CD4-positive, alpha-beta memory T cell (primary cell): ENCODE results near the gene OR10R2. TPM values are rescaled to one million over a fixed set of nuclear protein-coding genes. Genes with fewer than 3 reads are reported as not detected.

Source experiments
- CTCF ChIA-PET: fragments of 350-600 bp; sonication (Branson Sonifier 250); formaldehyde crosslinking; loops from one replicate; lab custom pipeline; 2021; ENCODE audit warnings: inconsistent platforms; ENCODE audit not compliant: partially characterized antibody; lab: Charles Lee
- POLR2A ChIA-PET: fragments of 350-600 bp; sonication (Branson Sonifier 250); formaldehyde crosslinking; loops from one replicate; lab custom pipeline; 2021; ENCODE audit not compliant: partially characterized antibody; lab: Charles Lee
- DNase-seq, 5 donors: peaks; one replicate each; pipeline versions ENCODE4 v3.0.0 to v3.0.0-alpha.2; 2020 to 2022; ENCODE audit warnings: mixed read lengths in 1 of 5
- H3K27ac ChIP-seq: one replicate; pipeline ENCODE4 v1.7.0; 2013; ENCODE audit warnings: low read depth, low read length
- H3K27me3 ChIP-seq: 2 replicates; pipeline ENCODE4 v1.7.0; 2013; ENCODE audit warnings: mild to moderate bottlenecking, low read length, moderate library complexity; ENCODE audit not compliant: insufficient read depth
- H3K36me3 ChIP-seq: 2 replicates; pipeline ENCODE4 v1.7.0; 2013; ENCODE audit warnings: mild to moderate bottlenecking, low read length, moderate library complexity; ENCODE audit not compliant: insufficient read depth
- H3K4me1 ChIP-seq: 2 replicates; pipeline ENCODE4 v1.7.0; 2013; ENCODE audit warnings: mild to moderate bottlenecking, low read length, moderate library complexity; ENCODE audit not compliant: insufficient read depth
- H3K4me3 ChIP-seq, 2 donors: one replicate each; pipeline ENCODE4 v1.7.0; 2013; ENCODE audit warnings: low read length in 2 of 2, mild to moderate bottlenecking in 1 of 2
- H3K9me3 ChIP-seq, 2 donors: one replicate each; pipeline ENCODE4 v1.7.0; 2013; ENCODE audit warnings: low read length in 2 of 2, control low read depth in 1 of 2; ENCODE audit not compliant: control insufficient read depth in 1 of 2
- H3K27ac Mint-ChIP-seq, 7 donors: one replicate each; pipeline ENCODE4 v1.8.0; 2020 to 2021; ENCODE audit warnings: mixed read lengths in 7 of 7, mild to moderate bottlenecking in 6 of 7, inconsistent platforms in 3 of 7, moderate library complexity in 3 of 7
- H3K27me3 Mint-ChIP-seq, 2 donors: one replicate each; pipeline ENCODE4 v1.8.0; 2020 to 2021; ENCODE audit warnings: mixed read lengths in 2 of 2
- H3K36me3 Mint-ChIP-seq, 2 donors: one replicate each; pipeline ENCODE4 v1.8.0; 2020 to 2021; ENCODE audit warnings: mixed read lengths in 2 of 2, inconsistent platforms in 1 of 2, mild to moderate bottlenecking in 1 of 2
- H3K4me1 Mint-ChIP-seq, 4 donors: one replicate each; pipeline ENCODE4 v1.8.0; 2020 to 2021; ENCODE audit warnings: mixed read lengths in 4 of 4, mild to moderate bottlenecking in 1 of 4
- H3K4me3 Mint-ChIP-seq, 8 donors: one replicate each; pipeline ENCODE4 v1.8.0; 2020 to 2021; ENCODE audit warnings: mixed read lengths in 8 of 8, mild to moderate bottlenecking in 7 of 8, moderate library complexity in 6 of 8, inconsistent platforms in 3 of 8
- H3K9me3 Mint-ChIP-seq, 8 donors: one replicate each; pipeline ENCODE4 v1.8.0; 2020 to 2021; ENCODE audit warnings: mixed read lengths in 8 of 8, mild to moderate bottlenecking in 5 of 8, inconsistent platforms in 3 of 8, moderate library complexity in 1 of 8
- intact Hi-C: fragments of 100-400 bp; cut with micrococcal nuclease; formaldehyde crosslinking; loops from one replicate; pipeline ENCODE4 v1.15.1; 2023
- polyA plus RNA-seq, 2 donors: library from polyadenylated mRNA; unstranded; fragments of 300-500 nt; fragmentation: Illumina TruSeq; gene quantifications; one replicate each; pipeline ENCODE4 v1.2.3, GENCODE V29; 2021
- total RNA-seq, 2 experiments: library from RNA; stranded (reverse); gene quantifications; one replicate each; pipeline ENCODE4 v1.2.3, GENCODE V29; 2021

Gene OR10R2
- total and polyA plus RNA-seq, 4 experiments from 2014 or later = not detected

DNA sequence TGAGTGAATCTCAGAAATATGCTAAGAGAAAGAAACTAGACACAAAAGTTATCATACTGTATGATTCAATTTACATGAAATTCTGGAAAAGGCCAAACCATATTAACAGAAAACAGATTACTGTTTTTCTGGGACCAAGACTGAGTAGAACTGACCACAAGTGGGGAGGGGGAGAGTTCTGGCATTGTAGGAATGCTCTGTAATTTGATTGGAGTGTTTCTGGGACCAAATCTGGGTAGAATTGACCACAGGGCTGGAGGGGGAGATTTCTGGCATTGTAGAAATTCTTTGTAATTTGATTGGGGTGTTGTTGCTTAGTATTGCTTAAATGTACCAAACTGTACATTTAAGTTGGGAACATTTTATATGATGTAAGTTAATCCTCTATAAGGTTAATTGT lies 13.8 kb upstream of the OR10R2 start:
- ChIA-PET CTCF (no interaction called here), POLR2A (no interaction called here)
- H3K4me1 ChIP-seq = no peaks in the 10 kb centered on the region
- peaks cover 0 to under 1% (median 0%) of the 10 kb centered on the region in 8 donors for H3K9me3 Mint-ChIP-seq
- peaks cover 20 to 27% of the 10 kb centered on the region in 2 donors for H3K27me3 Mint-ChIP-seq
- no peak overlapping the region for H3K4me3 Mint-ChIP-seq
- no peaks in the 10 kb centered on the region for H3K36me3 Mint-ChIP-seq
- no peaks in the 10 kb centered on the region for H3K4me1 Mint-ChIP-seq
- no peaks in the 10 kb centered on the region for H3K9me3 ChIP-seq
- no peak for DNase-seq
- intact Hi-C loops = no loop called here
- no peak overlapping the region for H3K27ac ChIP-seq
- H3K27ac Mint-ChIP-seq = no peak overlapping the region
- no peak overlapping the region for H3K4me3 ChIP-seq
- no peaks in the 10 kb centered on the region for H3K27me3 ChIP-seq
- H3K36me3 ChIP-seq = no peaks in the 10 kb centered on the region

DNA sequence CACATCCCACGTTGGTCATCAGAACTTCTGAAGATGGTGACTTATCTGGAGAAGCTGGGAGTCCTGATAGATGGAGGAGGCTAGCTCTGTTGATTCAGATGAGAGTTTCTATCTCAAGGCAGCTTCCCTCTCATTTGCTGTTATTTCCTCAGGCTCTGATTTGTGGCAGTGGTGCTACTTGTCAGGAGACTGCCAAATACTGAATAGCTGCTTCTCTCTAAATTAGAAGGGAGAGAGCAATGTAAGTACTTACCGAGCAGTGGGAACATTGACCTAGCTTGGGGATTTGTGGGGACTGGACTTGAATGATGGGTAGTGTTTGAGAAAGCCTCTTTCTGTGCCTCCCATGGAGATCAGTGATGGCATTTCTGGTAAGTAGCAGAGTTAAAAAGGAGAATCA lies 10.5 kb upstream of the OR10R2 start, which contains the start of gene OR10K1:
TSS of gene OR10K1 (plus strand) at position 301 of the 400 bp plus-strand sequence. CDS start 3,728 bp downstream, outside the sequence.
- Histone ChIP-seq H3K36me3 (no peaks in the 10 kb centered on the region), H3K27ac (no peak within 1 kb of the TSS), H3K9me3 (no peaks in the 10 kb centered on the region), H3K27me3 (no peaks in the 10 kb centered on the region), H3K4me3 (no peak within 1 kb of the TSS), H3K4me1 (no peaks in the 10 kb centered on the region)
- CTCF ChIA-PET = no interaction called here
- no peak within 1 kb of the TSS for H3K27ac Mint-ChIP-seq
- H3K27me3 Mint-ChIP-seq = peaks cover 9 to 15% of the 10 kb centered on the region in 2 donors
- H3K36me3 Mint-ChIP-seq = no peaks in the 10 kb centered on the region
- no peaks in the 10 kb centered on the region for H3K4me1 Mint-ChIP-seq
- POLR2A ChIA-PET = no interaction called here
- intact Hi-C loops = no loop called here
- H3K9me3 Mint-ChIP-seq = peaks cover 0 to 3% (median 0%) of the 10 kb centered on the region in 8 donors
- no peak for DNase-seq
- H3K4me3 Mint-ChIP-seq = no peak within 1 kb of the TSS

DNA sequence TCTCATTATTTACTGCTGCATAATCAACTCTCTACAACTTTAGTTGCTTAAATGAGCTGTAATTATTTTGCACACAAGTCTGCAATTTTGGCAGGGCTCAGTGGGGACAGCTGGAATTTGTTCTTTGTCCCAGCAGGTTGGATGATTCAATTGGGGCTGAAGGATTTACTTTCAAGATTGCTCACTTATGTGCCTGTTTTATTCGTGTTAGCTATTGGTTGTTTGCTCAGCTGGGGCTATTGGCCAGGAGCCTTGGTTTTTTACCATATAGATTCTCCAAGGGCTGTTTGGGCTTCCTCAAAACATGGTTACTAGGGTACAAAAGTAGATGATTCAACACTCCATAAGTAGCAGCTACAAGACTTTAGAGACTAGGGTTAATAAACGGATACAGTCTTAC lies 13.4 kb downstream of the OR10R2 start:
- intact Hi-C loops = no loop called here
- H3K27ac Mint-ChIP-seq = no peak overlapping the region

DNA sequence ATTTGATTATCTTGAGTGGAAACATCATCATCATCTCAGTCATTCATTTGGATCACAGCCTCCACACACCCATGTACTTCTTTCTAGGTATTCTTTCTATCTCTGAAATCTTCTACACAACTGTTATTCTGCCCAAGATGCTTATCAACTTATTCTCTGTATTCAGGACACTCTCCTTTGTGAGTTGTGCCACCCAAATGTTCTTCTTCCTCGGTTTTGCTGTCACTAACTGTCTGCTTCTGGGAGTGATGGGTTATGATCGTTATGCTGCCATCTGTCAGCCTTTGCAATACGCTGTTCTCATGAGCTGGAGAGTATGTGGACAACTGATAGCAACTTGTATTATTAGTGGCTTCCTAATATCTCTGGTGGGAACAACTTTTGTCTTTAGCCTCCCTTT lies 19.3 kb downstream of the OR10R2 start:
- Histone ChIP-seq H3K4me3 (no peak overlapping the region), H3K9me3 (no peaks in the 10 kb centered on the region), H3K27ac (no peak overlapping the region), H3K36me3 (no peaks in the 10 kb centered on the region), H3K4me1 (no peaks in the 10 kb centered on the region), H3K27me3 (no peaks in the 10 kb centered on the region)
- ChIA-PET POLR2A (no interaction called here), CTCF (no interaction called here)
- Mint-ChIP-seq H3K27me3 (peaks cover 7% of the 10 kb centered on the region in 2 donors), H3K36me3 (no peaks in the 10 kb centered on the region), H3K4me3 (no peak overlapping the region), H3K9me3 (no peaks in the 10 kb centered on the region), H3K4me1 (no peaks in the 10 kb centered on the region), H3K27ac (no peak overlapping the region)
- DNase-seq = no peak
- intact Hi-C loops = no loop called here

More for the DNA sequence above, 13.4 kb downstream of the OR10R2 start:
- H3K4me1 Mint-ChIP-seq = no peaks in the 10 kb centered on the region
- H3K9me3 ChIP-seq = no peaks in the 10 kb centered on the region
- H3K36me3 ChIP-seq = no peaks in the 10 kb centered on the region
- no peaks in the 10 kb centered on the region for H3K36me3 Mint-ChIP-seq
- peaks cover 6 to 7% of the 10 kb centered on the region in 2 donors for H3K27me3 Mint-ChIP-seq
- H3K4me3 Mint-ChIP-seq = no peak overlapping the region
- no peaks in the 10 kb centered on the region for H3K27me3 ChIP-seq
- H3K4me3 ChIP-seq = no peak overlapping the region
- no peak for DNase-seq
- ChIA-PET CTCF (no interaction called here), POLR2A (no interaction called here)
- H3K27ac ChIP-seq = no peak overlapping the region
- H3K4me1 ChIP-seq = no peaks in the 10 kb centered on the region
- H3K9me3 Mint-ChIP-seq = no peaks in the 10 kb centered on the region

DNA sequence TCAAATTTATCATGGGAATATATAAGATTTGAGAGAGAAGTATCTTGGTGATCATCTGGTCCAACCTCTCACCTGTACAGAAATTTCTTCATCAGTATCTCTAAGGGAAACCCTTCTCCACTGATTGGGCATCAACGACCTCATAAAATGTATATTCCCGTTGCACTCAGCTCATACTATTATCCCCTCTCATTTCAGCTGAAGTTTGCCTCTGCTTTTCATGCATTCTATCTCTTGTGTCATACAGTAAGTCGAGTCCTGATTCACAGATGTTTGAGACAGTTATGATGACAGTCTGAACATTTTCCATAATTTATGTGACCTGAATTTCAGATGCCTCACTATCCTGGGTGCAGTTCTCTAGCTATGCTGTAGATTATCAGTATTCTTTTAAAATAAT lies 21.0 kb downstream of the OR10R2 start:
- no peak overlapping the region for H3K4me3 Mint-ChIP-seq
- Histone ChIP-seq H3K4me1 (no peaks in the 10 kb centered on the region), H3K27ac (no peak overlapping the region), H3K36me3 (no peaks in the 10 kb centered on the region), H3K27me3 (no peaks in the 10 kb centered on the region), H3K9me3 (no peaks in the 10 kb centered on the region), H3K4me3 (no peak overlapping the region)
- intact Hi-C loops = no loop called here
- no peak for DNase-seq
- no peak overlapping the region for H3K27ac Mint-ChIP-seq
- H3K36me3 Mint-ChIP-seq = no peaks in the 10 kb centered on the region
- ChIA-PET POLR2A (no interaction called here), CTCF (no interaction called here)
- H3K27me3 Mint-ChIP-seq = peaks cover 7 to 8% of the 10 kb centered on the region in 2 donors
- no peaks in the 10 kb centered on the region for H3K9me3 Mint-ChIP-seq
- no peaks in the 10 kb centered on the region for H3K4me1 Mint-ChIP-seq

DNA sequence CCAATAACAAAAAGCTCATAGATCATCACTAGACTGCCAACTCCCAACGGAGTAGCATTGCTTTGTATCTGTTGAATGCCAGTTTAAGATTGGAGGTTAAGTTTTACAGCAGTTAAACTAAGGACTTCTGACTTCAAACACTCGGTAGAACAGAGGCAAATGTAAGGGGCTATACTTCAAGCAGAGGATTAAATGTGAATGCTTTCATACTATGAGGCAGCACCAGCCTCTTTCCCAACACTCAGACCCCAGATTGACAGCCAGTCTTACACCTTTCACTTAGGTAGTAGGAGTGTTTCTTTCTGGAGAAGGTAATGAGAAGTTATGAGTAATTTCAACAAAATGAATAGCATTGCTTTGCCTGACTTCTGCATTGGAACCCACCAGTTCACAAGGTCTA lies 22.8 kb downstream of the OR10R2 start:
- Mint-ChIP-seq H3K27me3 (peaks cover 5 to 10% of the 10 kb centered on the region in 2 donors), H3K9me3 (no peaks in the 10 kb centered on the region), H3K27ac (no peak overlapping the region), H3K36me3 (no peaks in the 10 kb centered on the region), H3K4me1 (no peaks in the 10 kb centered on the region), H3K4me3 (no peak overlapping the region)
- H3K9me3 ChIP-seq = no peaks in the 10 kb centered on the region
- H3K4me1 ChIP-seq = no peaks in the 10 kb centered on the region
- intact Hi-C loops = no loop called here
- no peak overlapping the region for H3K27ac ChIP-seq
- CTCF ChIA-PET = no interaction called here
- no peak overlapping the region for H3K4me3 ChIP-seq
- no peaks in the 10 kb centered on the region for H3K36me3 ChIP-seq
- DNase-seq = no peak
- POLR2A ChIA-PET = no interaction called here
- no peaks in the 10 kb centered on the region for H3K27me3 ChIP-seq

DNA sequence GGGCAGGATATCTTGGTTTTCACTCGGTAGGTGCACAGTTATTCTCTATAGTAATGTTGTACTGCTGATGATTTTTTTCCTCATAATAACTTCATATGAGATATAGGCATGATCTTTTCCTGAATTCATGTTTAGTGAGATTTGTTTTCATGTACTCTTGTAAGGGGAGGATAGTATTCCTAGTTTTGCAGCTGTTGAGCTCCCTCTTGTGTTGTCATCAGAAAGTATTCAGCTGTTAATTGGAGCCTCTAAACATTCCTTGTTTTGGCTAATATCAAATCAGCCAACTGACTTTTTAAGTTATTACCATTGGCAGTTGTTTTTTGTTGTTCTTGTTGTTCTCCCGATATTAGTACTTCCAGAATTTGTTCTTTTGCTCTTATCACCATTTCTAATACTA lies 24.4 kb downstream of the OR10R2 start:
- Mint-ChIP-seq H3K4me1 (no peaks in the 10 kb centered on the region), H3K27ac (no peak overlapping the region), H3K27me3 (peaks cover 11 to 16% of the 10 kb centered on the region in 2 donors), H3K36me3 (no peaks in the 10 kb centered on the region), H3K4me3 (no peak overlapping the region), H3K9me3 (peaks cover 0 to 2% (median 0%) of the 10 kb centered on the region in 8 donors)
- no peaks in the 10 kb centered on the region for H3K36me3 ChIP-seq
- ChIA-PET POLR2A (no interaction called here), CTCF (interaction anchor here (1.3 kb wide), 1 partner anchor 293 kb away, joined by 9 read pairs; no protein-coding TSS in a partner anchor)
- H3K4me1 ChIP-seq = no peaks in the 10 kb centered on the region
- H3K27ac ChIP-seq = no peak overlapping the region
- H3K4me3 ChIP-seq = no peak overlapping the region
- no peaks in the 10 kb centered on the region for H3K9me3 ChIP-seq
- intact Hi-C loops = no loop called here
- DNase-seq = no peak
- no peaks in the 10 kb centered on the region for H3K27me3 ChIP-seq
